CD4-positive, alpha-beta T cell treated with Interleukin-15 for 1 hour (primary cell): ENCODE measurements around the gene PYDC1.
"Not testable (repeated sequence)": the region's sequence is repeated elsewhere in the genome, so short reads cannot be mapped to it uniquely, and the experiment has no call there.

Experiments
- DNase-seq: peaks from one replicate; pipeline ENCODE4 v3.0.0-alpha.2; 2020

The PYDC1 gene

DNA sequence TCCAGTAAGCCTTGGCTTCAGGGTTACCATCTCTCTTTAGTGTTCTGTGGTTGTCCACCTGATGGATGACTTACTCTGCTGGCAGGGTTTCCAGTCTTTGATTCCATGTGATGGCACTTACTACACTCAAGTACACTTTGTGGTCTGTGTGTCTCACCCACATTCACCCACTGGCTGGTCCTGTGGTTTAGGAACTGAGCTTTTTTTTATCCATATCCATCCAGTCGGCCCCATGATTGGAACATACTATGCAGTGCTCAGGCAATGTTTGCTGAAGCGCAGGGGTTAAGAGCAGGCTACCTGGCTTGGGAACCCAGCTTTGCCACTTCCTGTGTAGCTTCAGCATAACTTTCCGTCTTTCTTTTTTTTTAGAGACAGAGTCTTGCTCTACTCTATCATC is 39.8 kb downstream of the PYDC1 start:
- DNase-seq: peak; percentile 23

- DNase-seq: not testable (repeated sequence)
These were observed 46.9 kb downstream of the PYDC1 start for GRCh38 chr16:31170048-31170447.

DNA sequence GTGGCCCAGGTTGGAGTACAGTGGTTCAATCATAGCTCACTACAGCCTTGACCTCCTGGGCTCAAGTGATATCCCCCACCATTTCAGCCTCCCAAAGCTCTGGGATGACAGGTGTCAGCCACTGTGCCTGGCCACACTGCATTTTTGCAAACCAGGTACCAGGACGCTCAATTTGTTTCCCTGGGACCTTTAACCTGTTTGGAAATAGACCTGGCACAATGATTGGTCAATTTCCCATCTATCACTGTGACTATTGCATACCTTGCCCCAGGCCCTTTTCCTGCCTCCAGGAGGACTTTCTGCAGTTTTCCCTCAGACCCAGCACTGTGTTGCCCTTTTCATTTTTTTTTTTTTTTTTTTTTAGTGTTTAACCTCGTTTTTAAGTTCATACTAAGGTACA is 48.1 kb downstream of the PYDC1 start:
- DNase-seq: no peak

GRCh38 chr16:31167315-31167714 is 49.6 kb downstream of the PYDC1 start:
- DNase-seq: no peak
